ENCODE results near the gene PGF. TPM values are rescaled to one million over a fixed set of nuclear protein-coding genes. Genes with fewer than 3 reads are reported as not detected.

PGF gene
- total and polyA plus RNA-seq, 2 of the 13 experiments (the other 11 are each of a cell fraction or from before 2014, with no cell fraction given) = 10.7 to 27.5 TPM

DNA sequence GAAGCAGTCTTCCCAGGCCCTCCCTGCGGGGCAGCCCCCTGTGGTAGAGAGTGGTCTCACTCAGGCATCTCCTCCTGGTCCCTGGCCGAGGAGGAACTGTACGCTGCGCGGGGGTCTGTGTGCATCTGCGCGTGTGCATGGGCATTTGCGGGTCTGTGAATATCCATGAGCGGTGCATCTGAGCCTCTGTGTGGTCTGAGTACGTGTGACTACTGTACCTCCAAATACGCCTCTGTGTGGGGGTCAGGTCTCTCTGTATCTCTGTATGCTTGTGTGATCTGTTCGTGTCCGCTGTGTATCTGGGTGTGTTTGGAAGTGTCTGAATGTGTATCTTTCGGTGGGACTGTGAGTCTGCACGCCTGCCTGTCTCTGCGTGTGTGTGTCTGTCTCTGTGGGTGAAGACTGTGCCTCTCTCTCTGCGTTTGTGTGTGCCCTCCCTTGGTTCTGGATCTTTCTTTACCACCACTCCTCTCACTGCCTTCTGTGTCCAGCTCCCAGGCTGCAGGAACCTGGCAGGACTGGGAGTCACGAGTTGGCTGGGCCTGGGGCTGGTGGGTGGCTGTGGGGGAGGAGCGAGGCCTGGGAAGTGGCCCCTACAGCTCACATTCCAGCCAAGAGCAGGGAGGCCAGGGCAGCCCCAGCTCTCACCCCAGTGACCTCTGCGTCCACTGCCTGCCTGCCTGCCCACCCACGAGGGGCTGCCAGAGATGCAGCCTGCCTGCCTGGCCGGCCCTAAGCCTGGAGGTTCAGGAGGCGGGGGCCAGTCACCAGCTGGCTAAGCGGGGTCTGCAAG lies 1.1 kb upstream of the PGF start (continued):
- TF ChIP-seq, protein P1, sequence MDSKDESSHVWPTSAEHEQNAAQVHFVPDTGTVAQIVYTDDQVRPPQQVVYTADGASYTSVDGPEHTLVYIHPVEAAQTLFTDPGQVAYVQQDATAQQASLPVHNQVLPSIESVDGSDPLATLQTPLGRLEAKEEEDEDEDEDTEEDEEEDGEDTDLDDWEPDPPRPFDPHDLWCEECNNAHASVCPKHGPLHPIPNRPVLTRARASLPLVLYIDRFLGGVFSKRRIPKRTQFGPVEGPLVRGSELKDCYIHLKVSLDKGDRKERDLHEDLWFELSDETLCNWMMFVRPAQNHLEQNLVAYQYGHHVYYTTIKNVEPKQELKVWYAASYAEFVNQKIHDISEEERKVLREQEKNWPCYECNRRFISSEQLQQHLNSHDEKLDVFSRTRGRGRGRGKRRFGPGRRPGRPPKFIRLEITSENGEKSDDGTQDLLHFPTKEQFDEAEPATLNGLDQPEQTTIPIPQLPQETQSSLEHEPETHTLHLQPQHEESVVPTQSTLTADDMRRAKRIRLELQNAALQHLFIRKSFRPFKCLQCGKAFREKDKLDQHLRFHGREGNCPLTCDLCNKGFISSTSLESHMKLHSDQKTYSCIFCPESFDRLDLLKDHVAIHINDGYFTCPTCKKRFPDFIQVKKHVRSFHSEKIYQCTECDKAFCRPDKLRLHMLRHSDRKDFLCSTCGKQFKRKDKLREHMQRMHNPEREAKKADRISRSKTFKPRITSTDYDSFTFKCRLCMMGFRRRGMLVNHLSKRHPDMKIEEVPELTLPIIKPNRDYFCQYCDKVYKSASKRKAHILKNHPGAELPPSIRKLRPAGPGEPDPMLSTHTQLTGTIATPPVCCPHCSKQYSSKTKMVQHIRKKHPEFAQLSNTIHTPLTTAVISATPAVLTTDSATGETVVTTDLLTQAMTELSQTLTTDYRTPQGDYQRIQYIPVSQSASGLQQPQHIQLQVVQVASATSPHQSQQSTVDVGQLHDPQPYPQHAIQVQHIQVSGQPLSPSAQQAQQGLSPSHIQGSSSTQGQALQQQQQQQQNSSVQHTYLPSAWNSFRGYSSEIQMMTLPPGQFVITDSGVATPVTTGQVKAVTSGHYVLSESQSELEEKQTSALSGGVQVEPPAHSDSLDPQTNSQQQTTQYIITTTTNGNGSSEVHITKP (CRISPR knock-in tag; IDR thresholded peaks at IDR 0.05; ENCODE audit: low read depth) = peak; percentile 41; the same call in 1 of the 2 replicates
- TF ChIP-seq, protein P2, sequence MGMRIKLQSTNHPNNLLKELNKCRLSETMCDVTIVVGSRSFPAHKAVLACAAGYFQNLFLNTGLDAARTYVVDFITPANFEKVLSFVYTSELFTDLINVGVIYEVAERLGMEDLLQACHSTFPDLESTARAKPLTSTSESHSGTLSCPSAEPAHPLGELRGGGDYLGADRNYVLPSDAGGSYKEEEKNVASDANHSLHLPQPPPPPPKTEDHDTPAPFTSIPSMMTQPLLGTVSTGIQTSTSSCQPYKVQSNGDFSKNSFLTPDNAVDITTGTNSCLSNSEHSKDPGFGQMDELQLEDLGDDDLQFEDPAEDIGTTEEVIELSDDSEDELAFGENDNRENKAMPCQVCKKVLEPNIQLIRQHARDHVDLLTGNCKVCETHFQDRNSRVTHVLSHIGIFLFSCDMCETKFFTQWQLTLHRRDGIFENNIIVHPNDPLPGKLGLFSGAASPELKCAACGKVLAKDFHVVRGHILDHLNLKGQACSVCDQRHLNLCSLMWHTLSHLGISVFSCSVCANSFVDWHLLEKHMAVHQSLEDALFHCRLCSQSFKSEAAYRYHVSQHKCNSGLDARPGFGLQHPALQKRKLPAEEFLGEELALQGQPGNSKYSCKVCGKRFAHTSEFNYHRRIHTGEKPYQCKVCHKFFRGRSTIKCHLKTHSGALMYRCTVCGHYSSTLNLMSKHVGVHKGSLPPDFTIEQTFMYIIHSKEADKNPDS (CRISPR knock-in tag; IDR thresholded peaks at IDR 0.05) = peak; percentile 45; the same call in 1 of the 2 replicates
- TF ChIP-seq SRY (CRISPR knock-in tag; IDR thresholded peaks at IDR 0.05) (peak; percentile 53; the same call in 1 of the 2 replicates), ZNF713 (CRISPR knock-in tag; IDR thresholded peaks at IDR 0.05) (no peak), TEAD3 (CRISPR knock-in tag; optimal IDR thresholded peaks at IDR 0.05; ENCODE audit: borderline replicate concordance) (peak; percentile 95), FOSL1 (CRISPR knock-in tag; IDR thresholded peaks at IDR 0.05; ENCODE audit: borderline replicate concordance) (no peak), NR2F6 (IDR thresholded peaks at IDR 0.05) (peak; percentile 65; the same call in 1 of the 2 replicates), NR2F6 (CRISPR knock-in tag; IDR thresholded peaks at IDR 0.05) (peak; percentile 89), PITX1 (CRISPR knock-in tag; IDR thresholded peaks at IDR 0.05) (0 out of 2 replicates have a peak, but pooled peaks have one; percentile 40), BHLHE40 (IDR thresholded peaks at IDR 0.05; ENCODE audit: low read length) (peak; percentile 46), ZNF431 (CRISPR knock-in tag; IDR thresholded peaks at IDR 0.05; ENCODE audit: borderline replicate concordance, low read depth) (no peak)
- TF ChIP-seq, protein P3, sequence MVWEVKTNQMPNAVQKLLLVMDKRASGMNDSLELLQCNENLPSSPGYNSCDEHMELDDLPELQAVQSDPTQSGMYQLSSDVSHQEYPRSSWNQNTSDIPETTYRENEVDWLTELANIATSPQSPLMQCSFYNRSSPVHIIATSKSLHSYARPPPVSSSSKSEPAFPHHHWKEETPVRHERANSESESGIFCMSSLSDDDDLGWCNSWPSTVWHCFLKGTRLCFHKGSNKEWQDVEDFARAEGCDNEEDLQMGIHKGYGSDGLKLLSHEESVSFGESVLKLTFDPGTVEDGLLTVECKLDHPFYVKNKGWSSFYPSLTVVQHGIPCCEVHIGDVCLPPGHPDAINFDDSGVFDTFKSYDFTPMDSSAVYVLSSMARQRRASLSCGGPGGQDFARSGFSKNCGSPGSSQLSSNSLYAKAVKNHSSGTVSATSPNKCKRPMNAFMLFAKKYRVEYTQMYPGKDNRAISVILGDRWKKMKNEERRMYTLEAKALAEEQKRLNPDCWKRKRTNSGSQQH (CRISPR knock-in tag; IDR thresholded peaks at IDR 0.05; ENCODE audit: low read depth) = 0 out of 2 replicates have a peak, but pooled peaks have one; percentile 58
- TF ChIP-seq, protein P4, sequence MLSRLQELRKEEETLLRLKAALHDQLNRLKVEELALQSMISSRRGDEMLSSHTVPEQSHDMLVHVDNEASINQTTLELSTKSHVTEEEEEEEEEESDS (CRISPR knock-in tag; IDR thresholded peaks at IDR 0.05; ENCODE audit: borderline replicate concordance) = no peak
- TF ChIP-seq, protein P5, sequence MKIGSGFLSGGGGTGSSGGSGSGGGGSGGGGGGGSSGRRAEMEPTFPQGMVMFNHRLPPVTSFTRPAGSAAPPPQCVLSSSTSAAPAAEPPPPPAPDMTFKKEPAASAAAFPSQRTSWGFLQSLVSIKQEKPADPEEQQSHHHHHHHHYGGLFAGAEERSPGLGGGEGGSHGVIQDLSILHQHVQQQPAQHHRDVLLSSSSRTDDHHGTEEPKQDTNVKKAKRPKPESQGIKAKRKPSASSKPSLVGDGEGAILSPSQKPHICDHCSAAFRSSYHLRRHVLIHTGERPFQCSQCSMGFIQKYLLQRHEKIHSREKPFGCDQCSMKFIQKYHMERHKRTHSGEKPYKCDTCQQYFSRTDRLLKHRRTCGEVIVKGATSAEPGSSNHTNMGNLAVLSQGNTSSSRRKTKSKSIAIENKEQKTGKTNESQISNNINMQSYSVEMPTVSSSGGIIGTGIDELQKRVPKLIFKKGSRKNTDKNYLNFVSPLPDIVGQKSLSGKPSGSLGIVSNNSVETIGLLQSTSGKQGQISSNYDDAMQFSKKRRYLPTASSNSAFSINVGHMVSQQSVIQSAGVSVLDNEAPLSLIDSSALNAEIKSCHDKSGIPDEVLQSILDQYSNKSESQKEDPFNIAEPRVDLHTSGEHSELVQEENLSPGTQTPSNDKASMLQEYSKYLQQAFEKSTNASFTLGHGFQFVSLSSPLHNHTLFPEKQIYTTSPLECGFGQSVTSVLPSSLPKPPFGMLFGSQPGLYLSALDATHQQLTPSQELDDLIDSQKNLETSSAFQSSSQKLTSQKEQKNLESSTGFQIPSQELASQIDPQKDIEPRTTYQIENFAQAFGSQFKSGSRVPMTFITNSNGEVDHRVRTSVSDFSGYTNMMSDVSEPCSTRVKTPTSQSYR (CRISPR knock-in tag; IDR thresholded peaks at IDR 0.05; ENCODE audit: borderline replicate concordance) = peak; percentile 91
- TF ChIP-seq, protein P6, sequence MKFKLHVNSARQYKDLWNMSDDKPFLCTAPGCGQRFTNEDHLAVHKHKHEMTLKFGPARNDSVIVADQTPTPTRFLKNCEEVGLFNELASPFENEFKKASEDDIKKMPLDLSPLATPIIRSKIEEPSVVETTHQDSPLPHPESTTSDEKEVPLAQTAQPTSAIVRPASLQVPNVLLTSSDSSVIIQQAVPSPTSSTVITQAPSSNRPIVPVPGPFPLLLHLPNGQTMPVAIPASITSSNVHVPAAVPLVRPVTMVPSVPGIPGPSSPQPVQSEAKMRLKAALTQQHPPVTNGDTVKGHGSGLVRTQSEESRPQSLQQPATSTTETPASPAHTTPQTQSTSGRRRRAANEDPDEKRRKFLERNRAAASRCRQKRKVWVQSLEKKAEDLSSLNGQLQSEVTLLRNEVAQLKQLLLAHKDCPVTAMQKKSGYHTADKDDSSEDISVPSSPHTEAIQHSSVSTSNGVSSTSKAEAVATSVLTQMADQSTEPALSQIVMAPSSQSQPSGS (CRISPR knock-in tag; IDR thresholded peaks at IDR 0.05) = peak; percentile 15; the same call in 1 of the 2 replicates
- TF ChIP-seq, protein P7, sequence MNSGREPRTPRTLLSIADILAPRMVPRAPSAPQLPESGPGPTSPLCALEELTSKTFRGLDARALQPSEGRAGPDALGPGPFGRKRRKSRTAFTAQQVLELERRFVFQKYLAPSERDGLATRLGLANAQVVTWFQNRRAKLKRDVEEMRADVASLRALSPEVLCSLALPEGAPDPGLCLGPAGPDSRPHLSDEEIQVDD (CRISPR knock-in tag; IDR thresholded peaks at IDR 0.05; ENCODE audit: borderline replicate concordance) = peak; percentile 77; the same call in 1 of the 2 replicates
